Small intestine (tissue), 7 donors: Measurements from ENCODE around the gene SLC12A9. TPM values are rescaled to one million over a fixed set of nuclear protein-coding genes. Genes with fewer than 3 reads are reported as not detected.

Experiments used
- DNase-seq, 2 donors: peaks; one replicate each; pipeline versions ENCODE4 v3.0.0 to v3.0.0-alpha.2; 2013
- FAIRE-seq: peaks from 2 replicates; lab custom pipeline; 2012; peaks lifted over from hg19 to GRCh38; lab: Jason Lieb, UNC
- H3K27ac ChIP-seq, 3 donors: one replicate each; pipeline ENCODE4 v1.5.1; 2013; ENCODE audit warnings: low read length in 2 of 3, mild to moderate bottlenecking in 2 of 3, control low read depth in 1 of 3, inconsistent platforms in 1 of 3, low read depth in 1 of 3, moderate library complexity in 1 of 3
- H3K27me3 ChIP-seq, 3 donors: one replicate each; pipeline ENCODE4 v1.6.1; 2013; ENCODE audit warnings: low read length in 3 of 3, inconsistent platforms in 1 of 3; ENCODE audit not compliant: control insufficient read depth in 3 of 3, insufficient read depth in 3 of 3
- H3K36me3 ChIP-seq, 3 donors: one replicate each; pipeline ENCODE4 v1.6.1; 2013; ENCODE audit warnings: low read length in 3 of 3, inconsistent platforms in 1 of 3, low read depth in 1 of 3, mild to moderate bottlenecking in 1 of 3, moderate library complexity in 1 of 3; ENCODE audit not compliant: control insufficient read depth in 3 of 3, insufficient read depth in 2 of 3
- H3K4me1 ChIP-seq, 3 donors: one replicate each; pipeline ENCODE4 v1.6.1; 2013; ENCODE audit warnings: low read length in 2 of 3, inconsistent platforms in 1 of 3, low read depth in 1 of 3, mild to moderate bottlenecking in 1 of 3, moderate library complexity in 1 of 3; ENCODE audit not compliant: control insufficient read depth in 3 of 3, insufficient read depth in 2 of 3
- H3K4me3 ChIP-seq, 3 donors: one replicate each; pipeline ENCODE4 v1.5.1; 2013; ENCODE audit warnings: low read length in 3 of 3, control low read depth in 1 of 3, inconsistent platforms in 1 of 3, low read depth in 1 of 3, mild to moderate bottlenecking in 1 of 3, moderate library complexity in 1 of 3
- H3K9me3 ChIP-seq, 2 donors: one replicate each; pipeline ENCODE4 v1.6.1; 2013; ENCODE audit warnings: low read depth in 1 of 2, low read length in 1 of 2; ENCODE audit not compliant: control insufficient read depth in 2 of 2, insufficient read depth in 1 of 2
- WGBS, 3 donors: extraction: QIAGEN DNeasy Blood & Tissue Kit; methylation state at CpG; one replicate each; pipeline ENCODE4 v1.1.7; 2013; 5-methylcytosine and 5-hydroxymethylcytosine counted together
- polyA plus RNA-seq, 4 donors: library from polyadenylated mRNA; stranded (reverse) in 3 of 4; unstranded in 1 of 4; fragments of 200-250 nt in 3 of 4; fragments of 120-200 nt in 1 of 4; gene quantifications; one replicate each; pipeline versions ENCODE4 v1.2.1 to v1.2.3, GENCODE V29; 2013
- donor health status: healthy with polysubstance abuse.
- donor health status: control.
- donor health status: control.
- donor health status: Bipolar disorder and iron deficiency.
- donor health status: healthy.

The SLC12A9 gene
- polyA plus RNA-seq, 4 donors, result 10.5 to 28.8 (median 19.5) TPM

DNA sequence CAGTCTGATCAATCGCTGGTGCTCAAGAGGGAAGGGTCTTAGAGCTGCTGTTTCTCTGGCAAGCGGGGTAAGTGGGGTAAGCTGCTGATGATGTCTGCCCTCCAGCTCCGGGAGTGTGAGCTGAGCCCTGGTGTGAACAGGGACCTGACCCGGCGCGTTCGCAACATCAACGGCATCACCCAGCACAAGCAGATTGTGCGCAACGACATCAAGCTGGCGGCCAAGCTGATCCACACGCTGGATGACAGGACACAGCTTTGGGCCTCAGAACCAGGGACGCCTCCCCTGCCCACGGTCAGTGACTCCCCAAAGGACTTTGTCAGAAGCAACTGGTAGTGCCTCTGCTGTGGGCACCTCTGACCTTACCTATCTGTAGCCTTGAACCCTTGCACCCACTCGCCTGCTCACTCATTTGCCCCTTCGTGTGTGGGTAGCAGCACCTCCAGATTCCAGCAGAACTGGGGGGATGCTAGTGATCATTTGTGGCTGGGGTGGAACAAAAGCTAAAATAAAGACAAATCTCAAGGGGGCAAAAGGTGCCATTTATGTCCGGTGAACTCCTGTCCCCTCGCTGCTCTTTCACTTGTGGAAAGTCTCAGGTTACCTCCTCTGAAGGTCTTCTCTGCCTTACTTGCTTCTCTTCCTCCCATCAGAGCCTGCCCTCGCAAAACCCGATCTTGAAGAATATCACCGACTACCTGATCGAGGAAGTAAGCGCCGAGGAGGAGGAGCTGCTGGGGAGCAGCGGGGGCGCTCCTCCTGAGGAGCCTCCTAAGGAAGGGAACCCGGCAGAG, 33.8 kb downstream of the SLC12A9 start:
- FAIRE-seq, result no peak
- H3K27me3 ChIP-seq, result peaks cover 0 to 7% (median 0%) of the 10 kb centered on the region in 3 donors
- H3K4me3 ChIP-seq, result no peak overlapping the region
- peaks cover 36 to 78% (median 43%) of the 10 kb centered on the region in 3 donors for H3K36me3 ChIP-seq
- WGBS, 3 donors, result 90 to 94% (median 91%) methylated on average over 27 of the region's 27 CpGs
- no peak for DNase-seq
- H3K4me1 ChIP-seq, result peaks cover 0 to 38% (median 2%) of the 10 kb centered on the region in 3 donors
- H3K27ac ChIP-seq, result no peak overlapping the region
- H3K9me3 ChIP-seq, result no peaks in the 10 kb centered on the region

DNA sequence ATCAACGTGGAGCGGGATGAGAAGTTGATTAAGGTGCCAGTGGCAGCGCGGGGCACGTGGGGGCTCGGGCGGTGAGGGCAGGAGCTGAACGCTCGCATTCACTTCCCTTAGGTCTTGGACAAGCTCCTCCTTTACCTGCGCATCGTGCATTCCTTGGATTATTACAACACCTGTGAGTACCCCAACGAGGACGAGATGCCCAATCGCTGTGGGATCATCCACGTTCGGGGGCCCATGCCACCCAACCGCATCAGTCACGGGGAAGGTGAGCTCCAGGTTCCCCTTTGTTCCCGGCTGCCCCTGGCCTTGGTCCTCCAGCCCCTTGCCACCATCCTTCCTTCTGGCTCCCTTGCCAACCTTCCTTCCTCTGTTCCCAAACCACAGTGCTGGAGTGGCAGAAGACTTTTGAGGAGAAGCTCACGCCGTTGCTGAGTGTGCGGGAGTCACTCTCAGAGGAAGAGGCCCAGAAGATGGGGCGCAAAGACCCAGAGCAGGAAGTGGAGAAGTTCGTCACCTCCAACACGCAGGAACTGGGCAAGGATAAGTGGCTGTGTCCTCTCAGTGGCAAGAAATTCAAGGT, 34.5 kb downstream of the SLC12A9 start:
- FAIRE-seq (no peak), DNase-seq (no peak)
- peaks cover 30 to 71% (median 39%) of the 10 kb centered on the region in 3 donors for H3K36me3 ChIP-seq
- H3K4me1 ChIP-seq, result peaks cover 0 to 38% (median 2%) of the 10 kb centered on the region in 3 donors
- no peak overlapping the region for H3K4me3 ChIP-seq
- H3K27ac ChIP-seq, result peak overlapping the region in 2 of 3 donors; percentile 36 to 85
- no peaks in the 10 kb centered on the region for H3K9me3 ChIP-seq
- H3K27me3 ChIP-seq, result peaks cover 0 to 13% (median 0%) of the 10 kb centered on the region in 3 donors
- 81 to 90% (median 85%) methylated on average over 25 of the region's 25 CpGs for WGBS, 3 donors

DNA sequence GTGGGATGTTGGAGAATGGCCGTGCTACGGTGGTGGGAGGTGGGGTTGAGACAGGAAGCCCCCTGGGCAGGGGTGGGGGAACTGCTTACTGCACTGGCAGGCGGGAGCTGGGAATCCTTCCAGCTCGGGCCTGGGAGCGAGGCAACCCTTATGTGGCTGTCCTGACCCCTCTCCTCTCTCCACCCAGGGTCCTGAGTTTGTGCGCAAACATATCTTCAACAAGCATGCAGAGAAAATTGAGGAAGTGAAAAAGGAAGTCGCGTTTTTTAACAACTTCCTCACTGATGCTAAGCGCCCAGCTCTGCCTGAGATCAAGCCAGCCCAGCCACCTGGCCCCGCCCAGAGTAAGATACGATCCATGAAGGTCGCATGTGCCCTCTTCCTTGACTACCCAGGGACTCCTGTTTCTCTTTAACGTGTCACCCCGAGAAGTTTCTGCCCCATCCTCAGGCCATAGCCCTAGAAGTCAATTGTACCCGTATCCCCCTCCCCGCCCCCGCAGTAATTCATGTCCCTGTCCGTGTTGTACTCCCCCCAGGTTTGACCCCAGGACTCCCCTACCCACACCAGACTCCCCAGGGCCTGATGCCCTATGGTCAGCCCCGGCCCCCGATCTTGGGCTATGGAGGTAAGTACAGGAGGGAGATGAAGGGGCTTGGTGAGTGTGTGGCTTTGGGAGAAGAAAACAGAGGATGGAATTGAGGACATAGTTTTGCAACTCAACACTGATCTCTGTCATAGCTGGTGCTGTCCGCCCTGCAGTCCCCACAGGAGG, 35.2 kb downstream of the SLC12A9 start:
- no peaks in the 10 kb centered on the region for H3K9me3 ChIP-seq
- H3K36me3 ChIP-seq, result peaks cover 24 to 71% (median 34%) of the 10 kb centered on the region in 3 donors
- peak overlapping the region; percentile 28 to 85 (median 81) for H3K27ac ChIP-seq
- H3K4me1 ChIP-seq, result peaks cover 0 to 38% (median 2%) of the 10 kb centered on the region in 3 donors
- WGBS, 3 donors, result 47 to 53% (median 48%) methylated on average over 21 of the region's 21 CpGs
- FAIRE-seq (no peak), DNase-seq (peak in 1 of 2 donors; percentile 59)
- peak overlapping the region in 1 of 3 donors; percentile 54 for H3K4me3 ChIP-seq
- H3K27me3 ChIP-seq, result peaks cover 0 to 13% (median 0%) of the 10 kb centered on the region in 3 donors

DNA sequence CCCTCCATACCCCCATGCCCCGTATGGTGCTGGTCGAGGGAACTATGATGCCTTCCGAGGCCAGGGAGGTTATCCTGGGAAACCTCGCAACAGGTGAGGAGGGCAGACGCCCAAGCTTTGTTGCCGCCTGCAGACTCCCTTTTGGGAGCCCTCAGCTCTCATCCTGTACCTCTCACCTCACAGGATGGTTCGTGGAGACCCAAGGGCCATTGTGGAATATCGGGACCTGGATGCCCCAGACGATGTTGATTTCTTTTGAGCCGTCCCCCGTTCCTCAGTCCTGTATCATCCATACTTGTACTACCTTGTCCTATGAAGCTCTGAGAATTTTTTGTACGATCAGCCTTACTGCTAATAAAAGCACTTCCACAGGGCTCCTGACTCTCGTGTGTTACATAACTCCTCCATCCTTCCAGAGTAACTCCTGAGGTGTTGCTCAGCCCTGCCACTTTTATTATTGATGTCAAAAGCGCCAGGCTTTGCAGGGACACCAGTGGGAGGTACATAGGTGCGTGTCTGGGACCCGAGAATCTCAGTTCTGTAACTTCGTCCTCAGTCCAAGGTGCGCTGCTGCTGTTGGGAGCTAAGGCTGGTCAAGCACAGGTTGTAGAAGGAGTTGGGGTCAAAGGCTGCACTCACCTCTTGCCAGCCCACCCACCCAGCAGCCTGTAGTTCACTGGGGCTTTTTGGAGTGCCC, 35.9 kb downstream of the SLC12A9 start:
- DNase-seq (peak; percentile 57 to 60), FAIRE-seq (no peak)
- Histone ChIP-seq H3K27me3 (peaks cover 0 to 13% (median 0%) of the 10 kb centered on the region in 3 donors), H3K4me1 (peaks cover 0 to 38% (median 2%) of the 10 kb centered on the region in 3 donors), H3K4me3 (peak overlapping the region; percentile 30 to 66 (median 54)), H3K9me3 (no peaks in the 10 kb centered on the region), H3K36me3 (peaks cover 18 to 65% (median 28%) of the 10 kb centered on the region in 3 donors), H3K27ac (peak overlapping the region; percentile 81 to 92 (median 91))
- 52 to 65% (median 57%) methylated on average over 18 of the region's 18 CpGs for WGBS, 3 donors

DNA sequence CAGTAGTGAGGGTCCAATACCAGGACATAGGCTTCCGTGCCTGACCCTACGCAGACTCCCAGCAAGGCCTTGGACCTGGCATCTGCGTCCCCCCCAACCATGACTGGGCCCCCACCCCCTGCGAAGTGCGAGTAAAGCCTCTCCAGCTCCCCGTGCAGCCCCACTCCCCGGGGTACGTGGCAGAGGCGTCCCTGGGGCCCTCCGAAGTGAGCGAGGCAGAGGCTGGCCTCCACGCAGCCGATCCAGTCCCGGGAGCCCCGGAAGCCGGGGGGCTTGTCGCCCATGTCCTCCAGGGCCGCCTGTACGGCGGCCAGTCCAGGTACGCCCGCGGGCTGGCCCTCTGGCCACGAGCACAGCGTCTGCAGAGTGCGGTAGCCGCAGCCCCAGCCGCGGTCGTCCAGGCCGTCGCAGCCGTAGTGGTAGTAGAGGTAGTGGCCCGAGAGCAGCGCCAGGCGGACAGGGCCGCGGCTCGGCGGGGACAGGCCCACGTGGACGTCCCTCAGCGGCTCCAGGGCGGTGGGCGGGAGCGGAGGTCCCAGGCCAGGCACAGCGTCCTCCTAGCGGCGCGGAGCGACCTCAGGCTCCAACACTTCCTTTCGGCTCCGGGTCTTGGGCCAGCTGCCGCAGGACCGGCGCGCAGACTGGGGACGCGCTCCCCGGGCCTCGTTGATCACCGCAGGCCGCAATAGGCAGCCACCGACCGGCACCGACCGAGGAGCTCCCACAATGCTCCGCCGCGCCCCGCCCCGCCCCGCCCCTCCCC, 36.7 kb downstream of the SLC12A9 start, which contains the start of gene UFSP1:
UFSP1 (minus strand) TSS at position 728 of the 763 bp plus-strand sequence; CDS start at position 284, 444 bp downstream.
- no peak for DNase-seq
- WGBS, 3 donors, result 2 to 3% (median 3%) methylated on average over 42 to 73 of the region's 73 CpGs
- Histone ChIP-seq H3K27me3 (peaks cover 0 to 16% (median 0%) of the 10 kb centered on the region in 3 donors), H3K9me3 (no peaks in the 10 kb centered on the region), H3K4me3 (peak within 1 kb of the TSS; percentile 30 to 66 (median 61)), H3K27ac (peak within 1 kb of the TSS; percentile 91 to 95 (median 92)), H3K4me1 (peaks cover 0 to 42% (median 2%) of the 10 kb centered on the region in 3 donors), H3K36me3 (peaks cover 18 to 59% (median 24%) of the 10 kb centered on the region in 3 donors)
- no peak for FAIRE-seq

DNA sequence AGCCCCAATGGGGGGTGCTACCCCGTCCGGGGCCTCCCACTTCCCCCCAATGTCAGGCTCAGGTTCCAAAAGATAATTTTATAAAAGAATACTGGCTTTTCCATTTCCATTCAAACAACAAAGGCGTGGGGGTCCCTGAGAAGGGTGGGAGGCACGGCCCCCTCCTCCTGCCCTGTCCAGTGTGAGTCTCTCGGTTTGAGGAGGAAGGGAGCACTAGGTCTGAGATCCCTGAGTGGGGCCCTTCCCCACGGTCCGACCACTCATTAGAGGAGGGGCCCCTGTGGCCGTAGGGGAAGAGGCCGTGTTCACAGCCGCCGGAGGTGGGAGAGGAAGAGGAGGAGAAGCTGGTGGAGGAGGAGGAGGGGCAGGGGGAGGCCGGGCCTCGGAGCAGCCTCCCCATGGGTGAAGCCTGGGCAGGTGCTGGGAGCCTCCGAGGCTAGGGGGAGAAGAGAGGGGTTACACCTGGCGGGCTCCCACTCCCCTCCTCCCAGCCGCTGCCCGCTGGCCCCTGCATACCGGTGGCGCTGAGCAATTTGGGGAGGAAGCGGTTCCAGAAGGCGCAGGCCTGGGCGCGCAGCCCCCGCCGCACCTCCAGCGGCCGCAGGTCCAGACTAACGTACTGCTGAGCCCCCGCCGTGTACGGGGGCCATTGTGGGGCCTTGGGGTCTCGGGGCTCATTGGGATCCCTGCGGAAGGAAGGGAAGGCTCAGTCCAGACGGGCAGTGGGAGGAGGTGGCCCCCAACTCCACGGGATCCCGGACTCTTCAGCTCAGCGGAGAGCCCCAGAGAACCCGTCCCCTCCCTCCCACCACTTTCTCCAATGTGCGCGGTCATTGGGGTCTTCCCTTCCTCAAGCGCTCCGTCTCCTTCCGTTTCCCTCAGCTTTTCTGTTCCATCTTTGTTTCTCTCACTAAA, 38.4 kb downstream of the SLC12A9 start:
- Histone ChIP-seq H3K36me3 (peaks cover 4 to 42% (median 11%) of the 10 kb centered on the region in 3 donors), H3K27me3 (peaks cover 0 to 23% (median under 1%) of the 10 kb centered on the region in 3 donors), H3K4me1 (peaks cover 0 to 45% (median 2%) of the 10 kb centered on the region in 3 donors), H3K27ac (peak overlapping the region; percentile 42 to 95 (median 90)), H3K9me3 (no peaks in the 10 kb centered on the region), H3K4me3 (peak overlapping the region in 2 of 3 donors; percentile 43 to 61)
- 19 to 45% (median 36%) methylated on average over 27 to 43 of the region's 43 CpGs for WGBS, 3 donors
- no peak for FAIRE-seq
- peak in 1 of 2 donors; percentile 39 for DNase-seq
